Thymus (tissue), 11 donors: Measurements from ENCODE around the gene ECSIT. TPM values are rescaled to one million over a fixed set of nuclear protein-coding genes. Genes with fewer than 3 reads are reported as not detected.

Source experiments
- DNase-seq, 9 donors: peaks; one replicate each; pipeline ENCODE4 v3.0.0-alpha.2; 2013; ENCODE audit warnings: low spot score in 9 of 9, low read depth in 6 of 9, missing footprints in 1 of 9
- H3K27ac ChIP-seq, 2 donors: one replicate each; pipeline ENCODE4 v1.5.1; 2013; ENCODE audit warnings: control low read depth in 1 of 2, low read depth in 1 of 2, low read length in 1 of 2, mild to moderate bottlenecking in 1 of 2, moderate library complexity in 1 of 2
- H3K27me3 ChIP-seq, 2 donors: one replicate each; pipeline ENCODE4 v1.5.1; 2013; ENCODE audit warnings: low read length in 1 of 2; ENCODE audit not compliant: control insufficient read depth in 2 of 2, insufficient read depth in 1 of 2
- H3K36me3 ChIP-seq, 2 donors: one replicate each; pipeline ENCODE4 v1.5.1; 2013; ENCODE audit warnings: low read length in 1 of 2, mild to moderate bottlenecking in 1 of 2, moderate library complexity in 1 of 2; ENCODE audit not compliant: control insufficient read depth in 2 of 2, insufficient read depth in 2 of 2
- H3K4me1 ChIP-seq, 2 donors: one replicate each; pipeline ENCODE4 v1.5.1; 2013; ENCODE audit warnings: low read length in 2 of 2; ENCODE audit not compliant: control insufficient read depth in 2 of 2, insufficient read depth in 2 of 2
- H3K4me3 ChIP-seq, 2 donors: one replicate each; pipeline ENCODE4 v1.5.1; 2013; ENCODE audit warnings: low read length in 2 of 2, control low read depth in 1 of 2, mild to moderate bottlenecking in 1 of 2
- H3K9me3 ChIP-seq, 2 donors: one replicate each; pipeline ENCODE4 v1.5.1; 2013; ENCODE audit warnings: low read length in 1 of 2, mild to moderate bottlenecking in 1 of 2; ENCODE audit not compliant: control insufficient read depth in 2 of 2, insufficient read depth in 1 of 2
- WGBS: extraction: QIAGEN DNeasy Blood & Tissue Kit; methylation state at CpG from one replicate; pipeline ENCODE4 v1.1.7; 2013; 5-methylcytosine and 5-hydroxymethylcytosine counted together
- polyA plus RNA-seq: library from polyadenylated mRNA; stranded (reverse); fragments of 200-250 nt; gene quantifications from one replicate; pipeline ENCODE4 v1.2.3, GENCODE V29; 2013
- total RNA-seq: library from RNA; stranded (reverse); fragments of 120-200 nt; gene quantifications from one replicate; pipeline ENCODE4 v1.2.4, GENCODE V29; 2013
- donor health status: healthy.

The ECSIT gene
- total and polyA plus RNA-seq, 2 donors: 26.3 to 31.0 TPM

DNA sequence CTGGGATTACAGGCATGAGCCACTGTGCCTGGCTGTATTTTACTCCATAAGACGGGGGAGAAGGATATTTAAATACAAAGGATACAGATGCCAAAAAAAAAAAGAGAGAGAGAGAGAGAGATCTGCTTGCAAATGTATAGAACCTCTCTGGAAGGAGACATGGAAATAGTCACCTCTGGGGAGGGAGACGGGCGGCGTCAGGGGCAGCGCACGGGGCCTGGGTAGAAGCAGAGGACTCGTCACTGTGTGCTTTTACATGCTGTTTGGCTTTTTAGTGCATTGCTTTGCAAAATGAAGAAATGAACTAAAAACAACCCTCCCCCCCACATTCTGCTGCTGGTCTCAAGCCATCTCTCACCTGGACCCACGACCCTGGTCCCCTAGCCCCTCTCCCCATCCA lies 18.5 kb downstream of the ECSIT start:
- Histone ChIP-seq H3K36me3 (peaks cover 6 to 18% of the 10 kb centered on the region in 2 donors), H3K4me3 (no peak overlapping the region), H3K9me3 (peaks cover 0 to 5% of the 10 kb centered on the region in 2 donors), H3K4me1 (peaks cover 5 to 12% of the 10 kb centered on the region in 2 donors), H3K27ac (no peak overlapping the region), H3K27me3 (no peaks in the 10 kb centered on the region)
- 98% methylated on average over 8 of the region's 8 CpGs for WGBS
- DNase-seq: no peak

DNA sequence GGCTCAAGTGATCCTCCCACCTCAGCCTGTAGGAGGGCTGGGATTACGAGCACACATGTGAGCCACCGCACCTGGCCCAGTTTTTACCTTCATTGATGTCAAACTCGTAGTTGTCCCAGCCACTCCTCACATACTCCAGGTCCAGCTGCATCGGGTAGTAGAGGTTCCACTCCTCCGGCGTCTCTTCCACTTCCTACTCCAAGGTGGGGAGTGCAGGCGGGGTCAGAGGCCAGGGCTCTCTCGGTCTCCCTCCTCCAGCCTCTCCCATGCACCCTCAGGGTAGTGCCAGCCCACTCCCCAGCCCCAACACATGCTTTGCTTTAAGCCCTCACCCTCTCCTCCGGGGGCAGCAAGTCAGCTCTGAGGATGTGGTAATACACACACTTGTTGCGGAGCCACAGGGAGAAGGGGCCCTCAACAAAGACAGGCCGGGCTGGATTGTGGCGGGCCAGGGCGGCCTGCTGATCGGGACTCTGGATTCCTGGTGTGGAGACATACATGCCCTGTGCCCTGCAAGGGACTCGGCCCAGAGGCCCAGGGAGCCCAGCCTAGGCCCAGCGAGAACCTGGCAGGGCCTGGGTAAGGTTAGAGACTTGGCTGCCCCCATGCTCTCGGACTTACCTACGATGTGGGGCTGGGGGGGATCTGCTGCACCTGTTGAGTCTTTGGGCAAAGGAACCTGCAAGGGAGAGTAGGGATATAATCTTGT lies 21.4 kb downstream of the ECSIT start:
- no peak for DNase-seq
- H3K9me3 ChIP-seq: peaks cover 0 to 5% of the 10 kb centered on the region in 2 donors
- no peaks in the 10 kb centered on the region for H3K27me3 ChIP-seq
- WGBS: 97% methylated on average over 18 of the region's 18 CpGs
- peaks cover 6 to 7% of the 10 kb centered on the region in 2 donors for H3K36me3 ChIP-seq
- H3K4me1 ChIP-seq: peaks cover 5 to 20% of the 10 kb centered on the region in 2 donors
- no peak overlapping the region for H3K27ac ChIP-seq
- no peak overlapping the region for H3K4me3 ChIP-seq

DNA sequence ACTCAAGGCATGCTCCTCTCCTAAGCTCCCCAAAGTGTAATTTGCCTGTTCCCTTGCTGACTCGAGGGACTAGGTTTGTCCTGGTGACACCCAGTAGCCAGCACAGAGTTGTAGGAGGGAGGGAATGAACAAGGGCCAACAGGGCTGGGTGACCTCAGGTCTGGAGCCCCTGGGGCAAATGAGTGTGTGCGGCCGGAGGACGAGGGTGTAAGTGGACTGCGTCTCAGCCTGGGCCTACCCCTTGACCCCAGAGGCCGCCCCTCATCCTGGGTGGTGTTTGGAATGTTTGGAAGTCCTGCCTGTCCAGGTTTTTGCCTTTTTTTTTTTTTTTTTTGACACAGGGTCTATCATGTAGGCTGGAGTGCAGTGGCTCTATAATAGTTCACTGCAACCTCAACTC lies 22.0 kb downstream of the ECSIT start:
- Histone ChIP-seq H3K4me3 (no peak overlapping the region), H3K27ac (no peak overlapping the region), H3K27me3 (no peaks in the 10 kb centered on the region), H3K9me3 (peaks cover 0 to 5% of the 10 kb centered on the region in 2 donors), H3K4me1 (peaks cover 5 to 20% of the 10 kb centered on the region in 2 donors), H3K36me3 (peaks cover 6% of the 10 kb centered on the region in 2 donors)
- no peak for DNase-seq
- 98% methylated on average over 6 of the region's 6 CpGs for WGBS

DNA sequence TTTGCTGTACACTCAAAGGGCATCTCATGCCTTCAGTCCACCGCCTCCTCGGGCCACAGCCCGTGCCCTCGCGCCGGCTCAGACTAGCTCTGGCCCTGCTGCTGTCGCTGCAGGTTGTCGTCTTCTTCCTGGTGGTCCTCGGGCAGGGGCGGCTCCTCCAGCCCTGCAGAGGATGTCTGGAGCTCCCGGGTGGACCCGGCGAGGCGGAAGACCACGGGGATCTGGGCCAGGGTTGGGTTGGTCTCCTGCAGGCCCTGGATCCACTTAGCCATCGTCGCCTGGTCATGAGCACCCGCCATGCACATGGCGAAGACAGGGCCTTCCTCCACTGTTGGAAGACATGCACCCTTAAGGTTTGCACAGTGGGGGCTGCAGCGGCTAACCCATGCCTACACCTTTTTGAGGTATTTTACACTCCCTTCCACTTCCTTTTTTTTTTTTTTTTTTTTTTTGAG lies 22.8 kb downstream of the ECSIT start:
- Histone ChIP-seq H3K4me1 (peaks cover 5 to 20% of the 10 kb centered on the region in 2 donors), H3K27me3 (no peaks in the 10 kb centered on the region), H3K27ac (peak overlapping the region; percentile 19 to 86), H3K4me3 (peak overlapping the region; percentile 58 to 95), H3K36me3 (peaks cover 3% of the 10 kb centered on the region in 2 donors), H3K9me3 (peaks cover 0 to 5% of the 10 kb centered on the region in 2 donors)
- 39% methylated on average over 20 of the region's 20 CpGs for WGBS
- DNase-seq: no peak

DNA sequence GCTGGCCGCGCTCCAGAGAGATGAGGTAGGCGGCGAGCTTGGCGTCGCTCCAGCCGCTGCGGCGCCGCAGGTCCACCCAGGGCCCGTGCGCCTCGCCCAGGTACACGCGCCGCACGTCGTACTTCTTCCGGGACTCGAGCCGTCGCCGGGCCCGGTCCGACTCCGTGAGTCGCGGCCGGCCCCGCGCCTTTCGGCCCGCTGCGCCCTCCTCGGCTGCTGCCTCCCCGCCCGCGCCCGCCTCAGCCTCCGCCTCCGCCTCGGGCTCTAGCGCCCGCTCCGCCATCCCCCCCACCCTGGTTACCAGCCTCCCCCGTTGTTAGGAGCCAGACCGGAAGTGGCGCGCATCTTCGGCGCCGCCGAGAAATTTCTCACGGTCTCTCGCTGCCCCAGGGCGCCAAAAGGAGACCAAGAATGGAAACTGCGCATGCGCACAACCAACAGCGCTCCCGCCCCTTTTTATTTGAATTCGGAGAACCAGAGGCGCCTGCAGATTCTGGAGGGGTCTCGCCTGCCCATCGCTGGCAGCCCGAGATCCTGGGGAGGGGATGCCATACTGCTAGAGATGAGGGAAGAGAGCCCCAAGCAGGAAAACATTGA lies 23.3 kb downstream of the ECSIT start, which contains the start of gene ZNF653:
TSS of gene ZNF653 (minus strand) at position 336 of the 597 bp plus-strand sequence. CDS start at position 283, 53 bp downstream.
- Histone ChIP-seq H3K27me3 (no peaks in the 10 kb centered on the region), H3K27ac (peak within 1 kb of the TSS; percentile 86 to 97), H3K36me3 (peaks cover 0 to 3% of the 10 kb centered on the region in 2 donors), H3K4me1 (peaks cover 5 to 20% of the 10 kb centered on the region in 2 donors), H3K9me3 (peaks cover 0 to 5% of the 10 kb centered on the region in 2 donors), H3K4me3 (peak within 1 kb of the TSS; percentile 58 to 95)
- under 1% methylated on average over 65 of the region's 65 CpGs for WGBS
- peak; percentile 93 to 98 (median 95) for DNase-seq

DNA sequence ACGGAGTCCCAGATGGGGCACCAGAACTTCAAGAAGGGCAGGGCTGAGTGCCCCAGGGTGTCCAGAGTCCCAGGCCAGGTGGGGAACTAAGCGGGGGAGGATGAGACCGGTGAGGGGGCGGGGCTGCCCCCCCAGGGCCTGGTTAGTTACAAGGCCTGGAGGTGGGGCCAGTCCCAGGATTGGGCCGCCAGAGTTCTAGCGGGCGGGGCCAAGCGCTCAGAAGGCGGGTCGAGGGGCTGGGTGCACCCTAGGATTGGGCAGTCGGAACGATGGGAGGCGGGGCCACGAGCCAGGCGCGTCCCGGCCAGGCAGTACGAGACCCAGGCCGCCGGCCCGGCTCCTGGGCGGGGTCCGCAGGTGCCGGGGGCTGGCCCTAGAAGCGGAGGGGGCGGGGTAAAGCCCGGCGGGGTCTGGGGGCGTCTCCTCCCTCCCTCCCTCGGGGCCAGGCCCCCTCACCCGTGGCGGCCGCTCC lies 23.9 kb downstream of the ECSIT start:
- peaks cover 0 to 5% of the 10 kb centered on the region in 2 donors for H3K9me3 ChIP-seq
- WGBS: 1% methylated on average over 33 of the region's 33 CpGs
- H3K27me3 ChIP-seq: no peaks in the 10 kb centered on the region
- H3K4me1 ChIP-seq: peaks cover 5 to 20% of the 10 kb centered on the region in 2 donors
- peak overlapping the region; percentile 58 to 95 for H3K4me3 ChIP-seq
- H3K36me3 ChIP-seq: peaks cover 0 to 3% of the 10 kb centered on the region in 2 donors
- H3K27ac ChIP-seq: peak overlapping the region; percentile 86 to 97
- peak; percentile 77 to 95 (median 89) for DNase-seq

DNA sequence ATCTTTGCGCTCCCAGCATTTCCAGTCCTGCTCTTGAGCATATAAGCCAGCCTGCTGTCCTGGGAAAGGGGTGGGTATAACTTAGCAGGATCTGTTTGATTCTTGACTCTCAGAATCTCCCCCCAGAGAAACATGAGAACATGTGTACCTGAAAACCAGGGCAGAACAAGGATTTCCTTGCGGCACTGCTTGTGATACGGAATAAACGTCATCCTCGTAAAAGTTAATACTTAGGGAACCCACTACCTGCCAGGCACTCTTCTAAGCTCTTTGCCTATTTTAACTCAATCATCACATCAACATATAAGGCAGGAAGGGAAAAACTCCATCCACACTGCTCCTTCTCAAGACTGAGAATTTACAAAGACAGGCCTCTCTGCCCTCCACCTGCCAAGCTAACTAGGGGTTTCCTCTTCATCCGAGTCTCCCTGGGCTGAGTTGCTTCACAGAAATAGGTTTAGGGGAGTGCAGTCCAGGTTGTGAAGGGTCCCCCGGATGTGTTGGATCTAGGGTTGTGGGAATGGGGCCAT lies 24.4 kb downstream of the ECSIT start:
- peaks cover 0 to 3% of the 10 kb centered on the region in 2 donors for H3K36me3 ChIP-seq
- DNase-seq: no peak
- peaks cover 5 to 20% of the 10 kb centered on the region in 2 donors for H3K4me1 ChIP-seq
- H3K27ac ChIP-seq: peak overlapping the region; percentile 86 to 97
- H3K9me3 ChIP-seq: peaks cover 0 to 5% of the 10 kb centered on the region in 2 donors
- H3K4me3 ChIP-seq: peak overlapping the region; percentile 58 to 95
- no peaks in the 10 kb centered on the region for H3K27me3 ChIP-seq
- 57% methylated on average over 7 of the region's 7 CpGs for WGBS

DNA sequence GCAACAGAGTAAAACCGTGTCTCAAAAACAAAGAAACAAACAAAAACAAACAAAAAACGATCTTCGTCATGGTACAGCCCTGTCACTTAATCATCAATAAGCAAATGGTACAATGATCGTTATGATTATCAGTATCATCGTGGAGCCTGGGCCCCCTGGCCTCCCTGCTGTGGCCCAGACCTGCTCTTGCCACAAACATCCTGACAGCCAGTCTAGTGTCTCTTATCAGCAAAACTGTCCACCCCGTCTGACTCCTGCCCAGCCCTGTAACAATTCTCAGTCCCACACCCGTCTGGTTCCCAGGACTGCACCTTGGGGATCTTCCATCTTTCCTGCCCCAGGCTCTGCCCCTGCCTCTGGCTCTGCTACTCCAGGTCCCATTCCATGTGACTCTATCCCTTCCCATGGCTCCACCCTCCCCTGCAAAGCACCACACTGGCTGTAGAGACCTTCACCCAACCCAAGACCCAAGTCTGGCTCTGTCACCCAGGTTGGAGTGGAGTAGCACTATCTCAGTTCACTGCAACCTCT lies 29.0 kb downstream of the ECSIT start:
- Histone ChIP-seq H3K27ac (no peak overlapping the region), H3K4me1 (peaks cover 0 to 7% of the 10 kb centered on the region in 2 donors), H3K27me3 (no peaks in the 10 kb centered on the region), H3K9me3 (no peaks in the 10 kb centered on the region), H3K36me3 (peaks cover 14 to 28% of the 10 kb centered on the region in 2 donors), H3K4me3 (no peak overlapping the region)
- WGBS: 97% methylated on average over 7 of the region's 7 CpGs
- DNase-seq: no peak
